ENCODE results near the gene DAAM2. TPM values are rescaled to one million over a fixed set of nuclear protein-coding genes. Genes with fewer than 3 reads are reported as not detected.

The DAAM2 gene
- polyA plus RNA-seq, 1 donor (not counting 4 experiments of a cell fraction or from before 2014, with no cell fraction given), result not detected

DNA sequence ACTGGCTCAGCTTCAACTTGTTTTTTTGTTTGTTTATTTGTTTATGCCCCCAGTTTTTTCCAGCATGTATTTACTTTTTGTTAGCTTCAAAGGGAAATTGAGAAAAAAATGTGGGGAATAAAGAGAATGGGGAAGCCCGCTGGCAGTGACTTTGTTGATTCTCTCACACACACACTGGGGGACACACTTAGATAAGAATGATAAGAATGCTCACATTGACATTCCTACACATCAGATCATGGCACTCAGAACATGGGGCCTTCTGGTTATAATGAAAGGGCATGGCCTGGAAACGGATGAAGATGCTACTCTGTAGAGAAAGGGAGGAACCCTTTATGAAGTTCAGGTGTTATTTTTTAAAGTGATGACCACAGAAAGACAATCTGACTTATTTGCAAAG is 15.6 kb upstream of the DAAM2 start:
- Histone ChIP-seq H4K20me1 (ENCODE audit: control insufficient read depth, extremely low read depth, insufficient read depth, low read length) (no peaks in the 10 kb centered on the region), H3K4me3 (ENCODE audit: control insufficient read depth in 2 of 3, extremely low read depth in 1 of 3, insufficient read depth in 2 of 3, low read depth in 1 of 3, low read length in 3 of 3) (no peak overlapping the region), H2AFZ (ENCODE audit: control insufficient read depth, low read length) (no peak overlapping the region), H3K9ac (ENCODE audit: control insufficient read depth, extremely low read depth, insufficient read depth, low read length) (no peak overlapping the region), H3K27me3 (ENCODE audit: control insufficient read depth, extremely low read depth, insufficient read depth, low read length) (no peaks in the 10 kb centered on the region), H3K4me2 (ENCODE audit: control insufficient read depth, extremely low read depth, insufficient read depth, low read depth, low read length) (no peak overlapping the region), H3K9me3 (ENCODE audit: control insufficient read depth, low read depth, low read length) (no peaks in the 10 kb centered on the region), H3K27ac (ENCODE audit: control insufficient read depth, insufficient read depth, low read length) (no peak overlapping the region), H3K79me2 (ENCODE audit: control insufficient read depth, insufficient read depth, low read length) (no peaks in the 10 kb centered on the region), H3K36me3 (ENCODE audit: control insufficient read depth in 2 of 2, extremely low read depth in 1 of 2, insufficient read depth in 2 of 2, low read length in 2 of 2) (no peaks in the 10 kb centered on the region), H3K4me1 (ENCODE audit: control insufficient read depth, extremely low read depth, insufficient read depth, low read length) (no peaks in the 10 kb centered on the region), H3K9me1 (ENCODE audit: control insufficient read depth, extremely low read depth, insufficient read depth, low read length) (no peaks in the 10 kb centered on the region)
- no peak for DNase-seq (ENCODE audit: low read depth, low spot score)
- TF ChIP-seq, protein P1, sequence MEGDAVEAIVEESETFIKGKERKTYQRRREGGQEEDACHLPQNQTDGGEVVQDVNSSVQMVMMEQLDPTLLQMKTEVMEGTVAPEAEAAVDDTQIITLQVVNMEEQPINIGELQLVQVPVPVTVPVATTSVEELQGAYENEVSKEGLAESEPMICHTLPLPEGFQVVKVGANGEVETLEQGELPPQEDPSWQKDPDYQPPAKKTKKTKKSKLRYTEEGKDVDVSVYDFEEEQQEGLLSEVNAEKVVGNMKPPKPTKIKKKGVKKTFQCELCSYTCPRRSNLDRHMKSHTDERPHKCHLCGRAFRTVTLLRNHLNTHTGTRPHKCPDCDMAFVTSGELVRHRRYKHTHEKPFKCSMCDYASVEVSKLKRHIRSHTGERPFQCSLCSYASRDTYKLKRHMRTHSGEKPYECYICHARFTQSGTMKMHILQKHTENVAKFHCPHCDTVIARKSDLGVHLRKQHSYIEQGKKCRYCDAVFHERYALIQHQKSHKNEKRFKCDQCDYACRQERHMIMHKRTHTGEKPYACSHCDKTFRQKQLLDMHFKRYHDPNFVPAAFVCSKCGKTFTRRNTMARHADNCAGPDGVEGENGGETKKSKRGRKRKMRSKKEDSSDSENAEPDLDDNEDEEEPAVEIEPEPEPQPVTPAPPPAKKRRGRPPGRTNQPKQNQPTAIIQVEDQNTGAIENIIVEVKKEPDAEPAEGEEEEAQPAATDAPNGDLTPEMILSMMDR (optimal IDR thresholded peaks at IDR 0.05 in 1 of 3, IDR thresholded peaks at IDR 0.05 in 1 of 3, conservative IDR thresholded peaks at IDR 0.05 in 1 of 3; ENCODE audit: extremely low read depth in 1 of 3, insufficient read depth in 2 of 3, low read length in 3 of 3), result no peak
- no peak for TF ChIP-seq EZH2 (IDR thresholded peaks at IDR 0.05; ENCODE audit: low read length)
- no peak for FAIRE-seq
- dilution Hi-C loops (cut with MboI; ENCODE audit: extremely low pct_ligation_motif_present, low sequenced_read_pairs), result no loop called here

DNA sequence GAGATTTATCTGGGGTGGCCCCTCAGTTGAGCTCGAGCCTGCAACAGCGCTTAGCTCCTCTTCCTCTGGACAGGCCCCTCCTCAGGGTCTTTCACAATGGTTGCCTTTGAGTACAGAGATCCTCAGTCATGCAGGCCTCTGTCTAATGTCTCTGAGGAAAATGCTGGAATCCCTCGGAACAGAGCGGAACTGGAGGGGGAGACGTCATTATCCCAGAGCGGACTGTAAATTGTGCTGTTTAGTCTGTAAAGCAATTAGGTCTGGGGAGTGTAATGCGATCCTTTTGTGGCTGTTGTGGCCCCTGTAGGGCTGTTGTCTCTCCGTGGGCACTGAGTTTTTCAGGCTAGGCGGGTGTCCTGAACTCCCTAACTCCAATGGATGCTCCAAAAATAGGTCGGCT is 15.0 kb upstream of the DAAM2 start:
- H3K4me2 ChIP-seq (ENCODE audit: control insufficient read depth, extremely low read depth, insufficient read depth, low read depth, low read length), result no peak overlapping the region
- dilution Hi-C loops (cut with MboI; ENCODE audit: extremely low pct_ligation_motif_present, low sequenced_read_pairs), result no loop called here

More for the DNA sequence above, 15.0 kb upstream of the DAAM2 start:
- H3K27me3 ChIP-seq (ENCODE audit: control insufficient read depth, extremely low read depth, insufficient read depth, low read length), result no peaks in the 10 kb centered on the region
- H3K4me3 ChIP-seq (ENCODE audit: control insufficient read depth in 2 of 3, extremely low read depth in 1 of 3, insufficient read depth in 2 of 3, low read depth in 1 of 3, low read length in 3 of 3), result no peak overlapping the region
- no peaks in the 10 kb centered on the region for H3K9me3 ChIP-seq (ENCODE audit: control insufficient read depth, low read depth, low read length)
- FAIRE-seq (no peak), DNase-seq (ENCODE audit: low read depth, low spot score) (no peak)
- no peaks in the 10 kb centered on the region for H3K4me1 ChIP-seq (ENCODE audit: control insufficient read depth, extremely low read depth, insufficient read depth, low read length)
- no peaks in the 10 kb centered on the region for H3K9me1 ChIP-seq (ENCODE audit: control insufficient read depth, extremely low read depth, insufficient read depth, low read length)
- H3K27ac ChIP-seq (ENCODE audit: control insufficient read depth, insufficient read depth, low read length), result no peak overlapping the region
- no peak for TF ChIP-seq EZH2 (IDR thresholded peaks at IDR 0.05; ENCODE audit: low read length)
- TF ChIP-seq, protein P1 (optimal IDR thresholded peaks at IDR 0.05 in 1 of 3, IDR thresholded peaks at IDR 0.05 in 1 of 3, conservative IDR thresholded peaks at IDR 0.05 in 1 of 3; ENCODE audit: extremely low read depth in 1 of 3, insufficient read depth in 2 of 3, low read length in 3 of 3), result no peak
- no peaks in the 10 kb centered on the region for H3K36me3 ChIP-seq (ENCODE audit: control insufficient read depth in 2 of 2, extremely low read depth in 1 of 2, insufficient read depth in 2 of 2, low read length in 2 of 2)
- H2AFZ ChIP-seq (ENCODE audit: control insufficient read depth, low read length), result no peak overlapping the region
- H3K9ac ChIP-seq (ENCODE audit: control insufficient read depth, extremely low read depth, insufficient read depth, low read length), result no peak overlapping the region
- H4K20me1 ChIP-seq (ENCODE audit: control insufficient read depth, extremely low read depth, insufficient read depth, low read length), result no peaks in the 10 kb centered on the region
- no peaks in the 10 kb centered on the region for H3K79me2 ChIP-seq (ENCODE audit: control insufficient read depth, insufficient read depth, low read length)
